ENCODE measurements around the gene STARD4. TPM values are rescaled to one million over a fixed set of nuclear protein-coding genes. Genes with fewer than 3 reads are reported as not detected.

Gene STARD4
- total and polyA plus RNA-seq, 12 donors = 7.2 to 142 (median 24.1) TPM

DNA sequence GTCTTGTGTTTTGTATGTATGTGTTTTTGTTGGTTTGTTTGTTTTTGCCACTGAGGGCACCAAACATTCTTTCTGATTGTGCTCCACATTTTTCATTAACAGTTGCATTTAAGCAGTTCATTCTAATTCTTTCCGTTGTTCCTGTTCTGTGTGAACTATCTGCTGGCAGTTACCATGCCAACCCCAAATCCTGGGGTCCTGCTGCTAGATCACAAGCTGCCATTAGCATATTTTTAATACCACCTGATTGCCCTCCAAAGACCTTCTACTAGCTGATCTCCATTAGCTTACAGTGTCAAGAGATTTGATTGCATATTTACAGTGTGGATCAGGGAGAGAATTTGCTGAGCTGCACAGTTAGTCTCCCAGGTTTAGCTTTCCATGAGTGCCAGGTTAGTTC, 40.6 kb upstream of the STARD4 start:
- no peak for TF ChIP-seq CTCF (IDR thresholded peaks at IDR 0.05)
- no peak for TF ChIP-seq POLR2A (IDR thresholded peaks at IDR 0.05)
- no peaks in the 10 kb centered on the region for H3K9me3 ChIP-seq (replicated peaks in 1 of 3)
- no peaks in the 10 kb centered on the region for H3K4me1 ChIP-seq (replicated peaks in 1 of 2)
- H3K4me3 ChIP-seq = no peak overlapping the region
- H3K27me3 ChIP-seq = no peaks in the 10 kb centered on the region
- no peak overlapping the region for H3K27ac ChIP-seq
- intact Hi-C loops (cut with DNase I) = loop anchor here (5.0 to 10.0 kb wide), 2 partner anchors 589 to 592 kb away; no protein-coding TSS in a partner anchor
- 82 to 97% (median 89%) methylated on average over 1 of the region's 1 CpG for WGBS, 4 donors
- DNase-seq = no peak
- no peaks in the 10 kb centered on the region for H3K36me3 ChIP-seq (replicated peaks in 1 of 2)

- Histone ChIP-seq H3K4me3 (no peak overlapping the region), H3K27me3 (no peaks in the 10 kb centered on the region), H3K36me3 (replicated peaks in 1 of 2) (no peaks in the 10 kb centered on the region), H3K27ac (no peak overlapping the region), H3K9me3 (replicated peaks in 1 of 3) (no peaks in the 10 kb centered on the region), H3K4me1 (replicated peaks in 1 of 2) (no peaks in the 10 kb centered on the region)
- TF ChIP-seq CTCF (IDR thresholded peaks at IDR 0.05) = no peak
- TF ChIP-seq POLR2A (IDR thresholded peaks at IDR 0.05) = no peak
- 83 to 94% (median 91%) methylated on average over 2 of the region's 2 CpGs for WGBS, 4 donors
- no peak for DNase-seq
- intact Hi-C loops (cut with DNase I) = loop anchor here (5.0 to 10.0 kb wide), 2 partner anchors 590 to 592 kb away; no protein-coding TSS in a partner anchor
Observed at GRCh38 chr5:111552492-111552891, 40.2 kb upstream of the STARD4 start.

DNA sequence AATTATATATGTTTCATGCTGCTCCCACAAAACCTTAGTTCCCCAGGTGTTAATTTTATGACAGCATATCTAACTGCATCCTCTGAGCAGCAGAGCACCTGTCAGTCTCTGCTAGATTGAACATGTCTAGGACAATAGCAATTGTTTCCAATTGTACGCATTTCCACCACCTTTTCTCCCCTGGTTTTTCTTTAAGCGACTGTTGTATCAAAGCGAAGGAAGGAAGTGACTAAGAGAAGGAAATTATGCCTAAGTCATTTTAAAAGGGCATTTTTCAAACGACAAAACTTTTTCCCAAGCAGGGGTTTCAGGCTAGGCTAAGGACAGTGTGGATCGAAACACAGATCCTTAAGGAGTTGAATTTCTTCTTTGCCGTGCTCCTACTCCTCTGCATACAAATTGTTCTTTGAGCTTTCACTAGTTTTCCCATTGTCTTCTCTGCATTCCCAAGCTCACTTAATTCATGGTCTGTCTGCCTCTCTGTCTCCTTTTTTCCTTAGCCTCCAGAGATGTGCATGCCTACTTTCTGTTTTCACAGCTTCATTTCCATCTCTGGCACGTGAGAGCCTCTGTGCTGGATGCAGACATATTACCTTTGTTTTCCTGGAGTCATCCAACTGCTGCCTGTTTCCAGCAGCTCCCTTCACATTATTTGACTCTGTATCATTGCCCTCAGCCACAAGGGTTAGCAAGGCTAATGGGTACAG, 39.4 kb upstream of the STARD4 start:
- Histone ChIP-seq H3K27me3 (no peaks in the 10 kb centered on the region), H3K4me1 (replicated peaks in 1 of 2) (no peaks in the 10 kb centered on the region), H3K4me3 (no peak overlapping the region), H3K27ac (peak overlapping the region in 1 of 5 donors; percentile 31), H3K9me3 (replicated peaks in 1 of 3) (no peaks in the 10 kb centered on the region), H3K36me3 (replicated peaks in 1 of 2) (no peaks in the 10 kb centered on the region)
- 70 to 76% (median 71%) methylated on average over 7 of the region's 7 CpGs for whole genome bisulfite sequencing, 4 donors
- no peak for TF ChIP-seq CTCF (IDR thresholded peaks at IDR 0.05)
- no peak for TF ChIP-seq POLR2A (IDR thresholded peaks at IDR 0.05)
- intact Hi-C loops (cut with DNase I) = loop anchor here (5.0 to 10.0 kb wide), 2 partner anchors 591 to 593 kb away; no protein-coding TSS in a partner anchor
- DNase-seq = no peak

DNA sequence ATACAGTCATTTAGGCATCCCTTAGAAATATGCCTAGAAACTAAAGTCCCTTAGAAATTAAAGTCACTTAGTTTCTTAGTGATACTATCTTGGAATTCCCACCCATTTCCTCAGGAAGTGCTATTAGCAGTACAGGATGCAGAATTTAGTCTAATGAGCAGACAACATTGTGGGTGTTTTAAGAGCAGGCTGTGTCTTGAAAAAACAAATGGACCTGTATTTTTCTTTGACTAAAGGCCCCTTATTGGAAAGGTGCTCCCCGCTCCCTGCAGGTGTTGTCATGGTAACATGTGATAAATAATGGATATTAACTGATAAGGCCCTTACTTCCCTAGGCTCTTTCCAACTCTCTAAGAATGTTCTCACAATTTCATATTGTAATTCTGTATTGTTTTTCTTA, 38.8 kb upstream of the STARD4 start:
- DNase-seq = no peak
- Histone ChIP-seq H3K36me3 (replicated peaks in 1 of 2) (no peaks in the 10 kb centered on the region), H3K4me3 (no peak overlapping the region), H3K9me3 (replicated peaks in 1 of 3) (no peaks in the 10 kb centered on the region), H3K27me3 (no peaks in the 10 kb centered on the region), H3K27ac (peak overlapping the region in 1 of 5 donors; percentile 31), H3K4me1 (replicated peaks in 1 of 2) (no peaks in the 10 kb centered on the region)
- WGBS, 4 donors = 79 to 85% (median 83%) methylated on average over 1 of the region's 1 CpG
- intact Hi-C loops (cut with DNase I) = loop anchor here (5.0 to 10.0 kb wide), 2 partner anchors 591 to 594 kb away; no protein-coding TSS in a partner anchor
- no peak for TF ChIP-seq CTCF (IDR thresholded peaks at IDR 0.05)
- TF ChIP-seq POLR2A (IDR thresholded peaks at IDR 0.05) = no peak

Measured in adrenal gland (tissue), 12 donors.